Stimulated activated CD4-positive, alpha-beta T cell treated with anti-CD3 and anti-CD28 coated beads, Interleukin-2, amount 100 ng/mL, for 48 hours (primary cell): ENCODE results near the gene PAFAH1B1.
"Not testable (repeated sequence)": the region's sequence is repeated elsewhere in the genome, so short reads cannot be mapped to it uniquely, and the experiment has no call there.

ENCODE experiments used
- DNase-seq, 2 donors: peaks; one replicate each; pipeline ENCODE4 v3.0.0-alpha.2; 2020

Gene PAFAH1B1

DNA sequence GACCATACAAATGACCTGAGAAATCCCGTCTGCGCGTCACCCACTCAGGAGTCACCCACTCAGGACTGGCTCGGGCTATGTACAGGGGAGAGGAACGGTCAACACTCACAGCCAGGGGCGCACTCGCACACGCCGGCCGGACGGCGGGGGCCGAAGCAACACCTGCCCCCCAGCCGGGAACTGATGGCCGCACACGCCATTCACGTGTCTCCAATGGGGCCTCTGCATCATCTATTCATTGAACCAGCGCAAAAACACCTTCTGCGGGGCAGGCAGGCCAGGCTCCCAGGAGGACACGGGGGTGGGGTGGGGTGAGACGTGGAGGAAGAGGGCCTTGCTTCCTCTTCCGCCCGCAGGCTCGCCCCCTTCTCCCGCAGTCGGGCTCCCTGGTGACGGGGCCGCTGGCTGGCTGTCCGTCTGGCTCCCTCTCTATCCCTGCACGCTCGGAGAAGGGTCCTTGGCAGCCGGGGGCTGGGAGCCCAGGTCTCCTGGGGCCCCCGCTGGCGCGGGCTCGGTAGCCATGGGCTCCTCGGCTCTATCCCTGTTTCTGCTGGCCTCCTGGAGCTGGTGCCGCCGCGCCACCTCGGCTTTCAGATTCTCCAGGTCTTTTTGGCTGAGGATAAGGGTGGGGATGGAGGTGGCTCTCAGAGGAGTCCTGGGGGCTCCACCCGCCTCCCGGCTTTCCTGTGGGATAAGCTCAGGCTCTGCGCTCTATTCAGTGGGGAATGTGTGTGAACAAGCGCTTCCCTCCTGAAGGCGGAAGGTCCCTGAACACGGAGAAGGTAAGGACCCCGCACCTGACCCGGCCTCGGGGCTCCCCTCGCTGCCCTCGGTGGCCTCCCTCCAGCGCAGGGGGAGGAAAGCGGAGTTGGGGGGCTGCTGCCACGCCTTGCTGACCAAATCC, 97.0 kb downstream of the PAFAH1B1 start:
- no peak for DNase-seq

- no peak for DNase-seq
These were observed 97.8 kb downstream of the PAFAH1B1 start for GRCh38 chr17:2691069-2691871.

- no peak for DNase-seq
These were observed 98.7 kb downstream of the PAFAH1B1 start for GRCh38 chr17:2691965-2692780.

- DNase-seq: no peak
These were observed 99.3 kb downstream of the PAFAH1B1 start for GRCh38 chr17:2692781-2693135.

GRCh38 chr17:2693561-2694380, 100.3 kb downstream of the PAFAH1B1 start:
- DNase-seq: no peak

- DNase-seq: no peak
These were observed 101.2 kb downstream of the PAFAH1B1 start for GRCh38 chr17:2694381-2695242.

DNA sequence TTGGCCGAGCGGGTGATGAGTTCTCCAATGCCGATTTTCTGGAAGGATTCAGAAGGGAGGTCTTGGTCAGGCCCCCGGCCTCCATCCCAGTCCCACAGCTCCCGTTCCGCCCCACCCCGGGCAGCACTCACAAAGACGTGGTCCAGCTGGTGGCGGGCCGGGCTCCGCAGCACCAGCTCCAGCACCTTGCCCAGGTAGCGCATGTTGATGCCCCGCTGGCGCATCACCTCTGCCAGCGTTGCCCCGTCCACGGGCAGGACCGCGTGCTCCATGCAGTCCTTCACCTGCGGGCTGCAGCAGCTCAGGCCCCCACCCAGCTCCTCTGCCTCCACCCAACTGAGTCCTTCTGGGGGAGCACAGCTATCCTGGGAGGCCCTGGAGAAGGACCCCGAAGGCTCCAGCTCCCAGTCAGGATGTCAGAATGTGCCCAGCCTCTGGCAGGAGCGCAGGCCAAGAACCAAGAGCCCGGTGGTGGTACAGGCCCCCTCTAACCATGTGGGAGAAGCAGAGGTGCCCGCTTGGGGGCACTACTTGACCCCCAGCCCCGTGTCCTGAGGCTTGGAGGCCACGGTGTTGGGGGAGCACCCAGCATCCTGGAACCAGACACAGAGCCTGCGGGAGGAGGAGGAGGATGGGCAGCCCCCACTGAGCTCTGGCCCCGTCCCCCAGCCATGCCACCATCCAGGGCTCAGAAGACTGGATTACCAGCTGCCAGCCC, 101.9 kb downstream of the PAFAH1B1 start:
- DNase-seq: no peak

- no peak for DNase-seq
These were observed 102.7 kb downstream of the PAFAH1B1 start for GRCh38 chr17:2695961-2696760.

- DNase-seq: no peak
These were observed 104.2 kb downstream of the PAFAH1B1 start for GRCh38 chr17:2697611-2698162.

DNA sequence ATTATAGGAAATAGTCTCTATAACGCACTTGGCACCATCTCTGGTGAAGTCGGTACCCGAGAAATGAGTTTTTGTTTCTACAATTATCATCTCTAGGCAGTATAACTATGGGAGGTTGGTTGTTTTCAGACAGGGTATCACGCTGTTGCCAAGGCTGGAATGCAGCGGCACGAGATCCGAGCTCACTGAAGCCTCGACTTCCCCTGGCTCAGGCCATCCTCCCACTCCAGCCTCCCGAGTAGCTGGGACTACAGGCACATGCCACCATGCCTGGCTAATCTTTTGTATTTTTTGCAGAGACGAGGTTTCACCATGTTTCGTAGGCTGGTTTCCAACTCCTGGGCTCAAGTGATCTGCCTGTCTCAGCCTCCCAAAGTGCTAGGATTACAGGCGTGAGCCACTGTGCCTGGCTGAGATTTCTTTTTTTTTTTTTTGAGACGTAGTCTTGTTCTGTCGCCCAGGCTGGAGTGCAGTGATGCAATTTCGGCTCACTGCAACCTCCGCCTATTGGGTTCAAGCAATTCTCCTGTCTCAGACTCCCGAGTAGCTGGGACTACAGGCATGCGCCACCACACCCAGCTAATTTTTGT, 105.9 kb downstream of the PAFAH1B1 start:
- DNase-seq: not testable (repeated sequence)

DNA sequence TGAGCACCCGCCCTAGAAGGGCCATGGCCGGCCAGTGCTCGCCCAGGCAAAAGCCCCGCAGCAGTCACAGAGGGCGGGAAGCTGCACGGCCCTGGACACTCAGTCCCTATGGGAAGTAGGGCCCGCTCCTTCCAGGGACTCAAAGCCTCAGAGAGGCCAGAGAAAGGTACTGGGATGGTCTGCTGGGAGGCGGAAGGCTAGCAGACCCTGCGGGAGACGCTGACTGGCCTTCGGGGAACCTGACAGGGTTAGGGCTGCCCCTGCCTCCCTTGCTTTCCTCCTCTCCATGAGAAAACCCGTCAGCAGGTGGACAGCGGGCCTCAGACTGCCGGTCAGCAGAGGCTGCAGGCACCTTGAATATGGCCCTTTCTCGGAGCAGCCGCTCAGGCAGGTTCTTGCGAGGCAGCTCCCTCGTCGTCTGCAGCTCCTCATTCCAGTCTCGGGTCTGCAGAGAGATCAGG, 106.6 kb downstream of the PAFAH1B1 start:
- DNase-seq: no peak

- DNase-seq: no peak
These were observed 107.2 kb downstream of the PAFAH1B1 start for GRCh38 chr17:2700491-2701141.

GRCh38 chr17:2701161-2701995, 107.9 kb downstream of the PAFAH1B1 start:
- no peak for DNase-seq

- DNase-seq: no peak
These were observed 108.7 kb downstream of the PAFAH1B1 start for GRCh38 chr17:2701996-2702741.

DNA sequence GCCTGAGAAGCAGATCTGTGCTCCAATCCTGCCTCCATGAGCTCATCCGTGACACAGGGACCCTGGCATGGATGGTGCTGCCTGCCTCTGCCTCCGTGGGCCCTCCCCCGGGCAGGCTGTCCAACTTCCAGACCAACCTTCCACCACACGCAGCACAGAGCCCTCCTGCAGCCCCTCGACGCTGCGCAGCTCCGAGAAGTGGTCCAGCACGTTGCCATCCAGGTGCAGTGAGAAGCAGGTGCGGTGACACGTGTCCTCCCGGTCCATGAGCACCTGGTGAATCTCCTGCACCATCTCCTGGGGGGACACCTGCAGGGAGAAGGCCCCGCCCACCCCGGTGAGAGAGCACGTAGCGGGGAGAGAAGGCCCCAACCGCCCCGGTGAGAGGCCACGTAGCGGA, 109.7 kb downstream of the PAFAH1B1 start:
- no peak for DNase-seq

- DNase-seq: no peak
These were observed 110.2 kb downstream of the PAFAH1B1 start for GRCh38 chr17:2703606-2704005.
